ENCODE results near the gene NPAS3.

- no peak for TF ChIP-seq CTCF (conservative IDR thresholded peaks at IDR 0.05)
- no peak for TF ChIP-seq EZH2 (IDR thresholded peaks at IDR 0.05; ENCODE audit: low read depth)
Measured at GRCh38 chr14:33273978-33274377, 335.3 kb downstream of the NPAS3 start.
